Naive B cell (primary cell): Measurements from ENCODE around the gene SCNN1A. TPM values are rescaled to one million over a fixed set of nuclear protein-coding genes. Genes with fewer than 3 reads are reported as not detected.
A peak's percentile ranks its signal among the peaks of the same experiment; 100 is the strongest.
"Not testable (repeated sequence)": the region's sequence is repeated elsewhere in the genome, so short reads cannot be mapped to it uniquely, and the experiment has no call there.

Source experiments
- ATAC-seq, 2 donors: fragments of 150-1000 bp; cut with Tn5 transposase; 2 replicates each; pipeline ENCODE4 v1.10.0; 2021; ENCODE audit warnings: low read depth in 2 of 2, mild to moderate bottlenecking in 2 of 2, moderate library complexity in 2 of 2
- DNase-seq: peaks from one replicate; pipeline ENCODE4 v3.0.0; 2022
- H3K27ac Mint-ChIP-seq, 6 donors: one replicate each; pipeline ENCODE4 v1.8.0; 2020 to 2022; ENCODE audit warnings: mild to moderate bottlenecking in 6 of 6, mixed read lengths in 6 of 6, moderate library complexity in 5 of 6, inconsistent platforms in 2 of 6
- H3K27me3 Mint-ChIP-seq, 3 donors: one replicate each; pipeline ENCODE4 v1.8.0; 2021 to 2022; ENCODE audit warnings: mixed read lengths in 3 of 3, mild to moderate bottlenecking in 1 of 3
- H3K36me3 Mint-ChIP-seq, 2 donors: one replicate each; pipeline ENCODE4 v1.8.0; 2020 to 2022; ENCODE audit warnings: mixed read lengths in 2 of 2, inconsistent platforms in 1 of 2, mild to moderate bottlenecking in 1 of 2
- H3K4me1 Mint-ChIP-seq, 3 donors: one replicate each; pipeline ENCODE4 v1.8.0; 2020 to 2022; ENCODE audit warnings: mixed read lengths in 3 of 3, inconsistent platforms in 1 of 3, mild to moderate bottlenecking in 1 of 3, moderate library complexity in 1 of 3
- H3K4me3 Mint-ChIP-seq, 8 donors: one replicate each; pipeline ENCODE4 v1.8.0; 2020 to 2022; ENCODE audit warnings: mild to moderate bottlenecking in 8 of 8, mixed read lengths in 8 of 8, moderate library complexity in 8 of 8, inconsistent platforms in 2 of 8
- H3K9me3 Mint-ChIP-seq, 7 donors: one replicate each; pipeline ENCODE4 v1.8.0; 2020 to 2022; ENCODE audit warnings: mixed read lengths in 7 of 7, mild to moderate bottlenecking in 5 of 7, inconsistent platforms in 2 of 7, moderate library complexity in 1 of 7
- polyA plus RNA-seq, 6 donors: library from polyadenylated mRNA; unstranded; fragments of 300-500 nt; fragmentation: Illumina TruSeq; gene quantifications; one replicate each; pipeline ENCODE4 v1.2.3, GENCODE V29; 2021; ENCODE audit warnings: low read depth in 6 of 6

Gene SCNN1A
- polyA plus RNA-seq, 6 donors from 2014 or later = not detected

GRCh38 chr12:6345319-6346091 is 29.9 kb downstream of the SCNN1A start:
- Mint-ChIP-seq H3K27ac (peak overlapping the region in 2 of 6 donors; percentile 12 to 76), H3K9me3 (peaks cover 0 to 7% (median 0%) of the 10 kb centered on the region in 7 donors), H3K4me3 (peak overlapping the region in 1 of 8 donors; percentile 23), H3K4me1 (peaks cover 13 to 23% (median 14%) of the 10 kb centered on the region in 3 donors), H3K36me3 (peaks cover 0 to 8% of the 10 kb centered on the region in 2 donors), H3K27me3 (peaks cover 38 to 55% (median 44%) of the 10 kb centered on the region in 3 donors)
- DNase-seq (no peak), ATAC-seq (peak; percentile 58 to 65)

GRCh38 chr12:6344101-6344660 is 31.2 kb downstream of the SCNN1A start:
- peaks cover 38 to 53% (median 43%) of the 10 kb centered on the region in 3 donors for H3K27me3 Mint-ChIP-seq
- not testable (repeated sequence) for H3K9me3 Mint-ChIP-seq, ATAC-seq, DNase-seq, H3K27ac Mint-ChIP-seq, H3K36me3 Mint-ChIP-seq
- peak overlapping the region in 1 of 8 donors; percentile 10 for H3K4me3 Mint-ChIP-seq
- H3K4me1 Mint-ChIP-seq = peaks cover 13 to 23% (median 14%) of the 10 kb centered on the region in 3 donors

GRCh38 chr12:6343518-6343917 is 31.8 kb downstream of the SCNN1A start:
- H3K36me3 Mint-ChIP-seq = peaks cover 0 to 8% of the 10 kb centered on the region in 2 donors
- peak overlapping the region in 1 of 6 donors; percentile 16 for H3K27ac Mint-ChIP-seq
- H3K4me3 Mint-ChIP-seq = no peak overlapping the region
- H3K27me3 Mint-ChIP-seq = peaks cover 32 to 46% (median 36%) of the 10 kb centered on the region in 3 donors
- ATAC-seq = no peak
- H3K9me3 Mint-ChIP-seq = peaks cover 0 to 7% (median 0%) of the 10 kb centered on the region in 7 donors
- no peak for DNase-seq
- H3K4me1 Mint-ChIP-seq = peaks cover 13 to 22% (median 14%) of the 10 kb centered on the region in 3 donors

- no peak for DNase-seq
- Mint-ChIP-seq H3K4me1 (peaks cover 13 to 20% (median 14%) of the 10 kb centered on the region in 3 donors), H3K9me3 (peaks cover 0 to 7% (median 0%) of the 10 kb centered on the region in 7 donors), H3K4me3 (peak overlapping the region in 5 of 8 donors; percentile 10 to 83 (median 51)), H3K36me3 (peaks cover 0 to 8% of the 10 kb centered on the region in 2 donors), H3K27ac (peak overlapping the region in 1 of 6 donors; percentile 49), H3K27me3 (peaks cover 25 to 45% (median 26%) of the 10 kb centered on the region in 3 donors)
- ATAC-seq = no peak
Observed at GRCh38 chr12:6342140-6342889, 33.0 kb downstream of the SCNN1A start.

- Mint-ChIP-seq H3K27me3 (peaks cover 18 to 38% (median 19%) of the 10 kb centered on the region in 3 donors), H3K4me3 (peak within 1 kb of the TSS in 5 of 8 donors; percentile 25 to 86 (median 62)), H3K9me3 (peaks cover 0 to 2% (median 0%) of the 10 kb centered on the region in 7 donors), H3K36me3 (peaks cover 0 to 1% of the 10 kb centered on the region in 2 donors), H3K4me1 (peaks cover 13 to 17% (median 14%) of the 10 kb centered on the region in 3 donors), H3K27ac (peak within 1 kb of the TSS in 4 of 6 donors; percentile 38 to 81 (median 52))
- DNase-seq (no peak), ATAC-seq (no peak)
Observed at GRCh38 chr12:6341417-6342139, 33.8 kb downstream of the SCNN1A start, which contains the start of gene TNFRSF1A. TNFRSF1A (minus strand) TSS chr12:6342076; CDS start chr12:6341814, 262 bp downstream.

- Mint-ChIP-seq H3K4me1 (peaks cover 11 to 14% (median 12%) of the 10 kb centered on the region in 3 donors), H3K27ac (no peak overlapping the region), H3K4me3 (peak overlapping the region in 3 of 8 donors; percentile 25 to 86 (median 83)), H3K27me3 (peaks cover 12 to 31% (median 13%) of the 10 kb centered on the region in 3 donors), H3K9me3 (no peaks in the 10 kb centered on the region), H3K36me3 (no peaks in the 10 kb centered on the region)
- ATAC-seq (peak; percentile 47 to 63), DNase-seq (no peak)
Observed at GRCh38 chr12:6340745-6341416, 34.5 kb downstream of the SCNN1A start.

- DNase-seq = no peak
Observed at GRCh38 chr12:6340032-6340638, 35.2 kb downstream of the SCNN1A start.

GRCh38 chr12:6338955-6339354 is 36.4 kb downstream of the SCNN1A start:
- H3K27ac Mint-ChIP-seq = no peak overlapping the region
- DNase-seq (no peak), ATAC-seq (no peak)
- H3K4me1 Mint-ChIP-seq = peaks cover 7 to 14% (median 11%) of the 10 kb centered on the region in 3 donors
- no peaks in the 10 kb centered on the region for H3K9me3 Mint-ChIP-seq
- H3K27me3 Mint-ChIP-seq = peaks cover 3 to 26% (median 19%) of the 10 kb centered on the region in 3 donors
- H3K36me3 Mint-ChIP-seq = no peaks in the 10 kb centered on the region
- no peak overlapping the region for H3K4me3 Mint-ChIP-seq

More at GRCh38 chr12:6340032-6340638, 35.2 kb downstream of the SCNN1A start:
- ATAC-seq = no peak
- Mint-ChIP-seq H3K36me3 (no peaks in the 10 kb centered on the region), H3K27me3 (peaks cover 5 to 28% (median 11%) of the 10 kb centered on the region in 3 donors), H3K27ac (no peak overlapping the region), H3K4me1 (peaks cover 8 to 13% (median 11%) of the 10 kb centered on the region in 3 donors), H3K4me3 (no peak overlapping the region), H3K9me3 (no peaks in the 10 kb centered on the region)

GRCh38 chr12:6338536-6338935 is 36.8 kb downstream of the SCNN1A start:
- not testable (repeated sequence) for H3K4me3 Mint-ChIP-seq, H3K27ac Mint-ChIP-seq, ATAC-seq, H3K9me3 Mint-ChIP-seq, DNase-seq, H3K36me3 Mint-ChIP-seq
- H3K4me1 Mint-ChIP-seq = peaks cover 7 to 18% (median 15%) of the 10 kb centered on the region in 3 donors
- H3K27me3 Mint-ChIP-seq = peaks cover 8 to 26% (median 23%) of the 10 kb centered on the region in 3 donors

GRCh38 chr12:6337958-6338433 is 37.4 kb downstream of the SCNN1A start:
- ATAC-seq (no peak), DNase-seq (no peak)
- H3K9me3 Mint-ChIP-seq = no peaks in the 10 kb centered on the region
- H3K27ac Mint-ChIP-seq = no peak overlapping the region
- H3K27me3 Mint-ChIP-seq = peaks cover 13 to 29% (median 24%) of the 10 kb centered on the region in 3 donors
- H3K4me3 Mint-ChIP-seq = no peak overlapping the region
- H3K4me1 Mint-ChIP-seq = peaks cover 6 to 24% (median 17%) of the 10 kb centered on the region in 3 donors
- H3K36me3 Mint-ChIP-seq = no peaks in the 10 kb centered on the region

GRCh38 chr12:6336889-6337853 is 38.2 kb downstream of the SCNN1A start:
- DNase-seq (no peak), ATAC-seq (peak; percentile 25 to 27)
- peak overlapping the region in 3 of 8 donors; percentile 35 to 85 (median 77) for H3K4me3 Mint-ChIP-seq
- H3K36me3 Mint-ChIP-seq = no peaks in the 10 kb centered on the region
- peaks cover 20 to 37% (median 21%) of the 10 kb centered on the region in 3 donors for H3K27me3 Mint-ChIP-seq
- peaks cover 8 to 29% (median 23%) of the 10 kb centered on the region in 3 donors for H3K4me1 Mint-ChIP-seq
- no peak overlapping the region for H3K27ac Mint-ChIP-seq
- H3K9me3 Mint-ChIP-seq = no peaks in the 10 kb centered on the region
